A549 (cell line): ENCODE data around the gene GINS1. TPM values are rescaled to one million over a fixed set of nuclear protein-coding genes. Genes with fewer than 3 reads are reported as not detected.

Source experiments
- ATAC-seq, 2 experiments: fragments of 200-7000 bp in 1 of 2; fragments of >200 bp in 1 of 2; cut with Nextera tagmentation in 1 of 2; cut with Tn5 transposase in 1 of 2; 3 replicates each; pipeline versions ENCODE4 v1.8.0 to v1.9.1; 2018 to 2020; ENCODE audit warnings: mild to moderate bottlenecking in 1 of 2, moderate library complexity in 1 of 2
- CTCF ChIA-PET: fragments of 300-600 bp; sonication (Branson Sonifier 250); formaldehyde crosslinking; extraction: SDS; loops from one replicate; lab custom pipeline; 2021; ENCODE audit warnings: antibody characterized with exemption, inconsistent platforms; lab: Yijun Ruan, JAX
- POLR2A ChIA-PET: fragments of 350-600 bp; formaldehyde crosslinking; extraction: SDS; loops from one replicate; lab custom pipeline; 2021; ENCODE audit warnings: antibody characterized with exemption, inconsistent platforms; lab: Yijun Ruan, JAX
- DNase-seq, 2 experiments: peaks; one replicate each; pipeline versions ENCODE4 v3.0.0 to v3.0.0-alpha.2; 2011 to 2016; ENCODE audit warnings: low read depth in 1 of 2, low spot score in 1 of 2
- FAIRE-seq: peaks from 2 replicates; lab custom pipeline; 2011; peaks lifted over from hg19 to GRCh38; lab: Jason Lieb, UNC
- H3K27ac ChIP-seq, 2 experiments: fragments of >200 bp; sonication (Bioruptor Twin); formaldehyde crosslinking; 3 replicates each; pipeline ENCODE4 v1.5.1; 2016 to 2017
- H3K4me1 ChIP-seq: fragments of >200 bp; sonication (Bioruptor Twin); formaldehyde crosslinking; 3 replicates; pipeline ENCODE4 v1.6.1; 2016
- H3K4me2 ChIP-seq: fragments of >200 bp; sonication (Bioruptor Twin); formaldehyde crosslinking; 3 replicates; pipeline ENCODE4 v1.6.1; 2016
- H3K4me3 ChIP-seq: fragments of >200 bp; sonication (Bioruptor Twin); formaldehyde crosslinking; 3 replicates; pipeline ENCODE4 v1.5.1; 2016
- H3K9me3 ChIP-seq: fragments of >200 bp; sonication (Bioruptor Twin); formaldehyde crosslinking; 3 replicates; pipeline ENCODE4 v1.6.1; 2016
- BHLHE40 ChIP-seq: IDR thresholded peaks from 2 replicates; pipeline ENCODE4 v1.6.1; 2012; ENCODE audit warnings: low read depth, low read length, inconsistent platforms
- CBX8 ChIP-seq: fragments of 200-600 bp; sonication (generic); IDR thresholded peaks from 2 replicates; pipeline ENCODE4 v1.6.1; 2016
- CEBPB ChIP-seq, 2 experiments: fragments of >200 bp in 1 of 2; sonication (Bioruptor Twin) in 1 of 2; formaldehyde crosslinking in 1 of 2; IDR thresholded peaks; 2 replicates each; pipeline ENCODE4 v1.6.1; 2012 to 2016
- CHD2 ChIP-seq: fragments of 150-350 bp; IDR thresholded peaks from 2 replicates; pipeline ENCODE4 v1.6.1; 2014; ENCODE audit warnings: low read length; ENCODE audit not compliant: partially characterized antibody
- CHD4 ChIP-seq: fragments of 200-600 bp; sonication (generic); IDR thresholded peaks from 2 replicates; pipeline ENCODE4 v1.6.1; 2016; ENCODE audit warnings: antibody characterized with exemption, mild to moderate bottlenecking, borderline replicate concordance
- ESRRA ChIP-seq: fragments of 150-350 bp; IDR thresholded peaks from 2 replicates; pipeline ENCODE4 v1.6.1; 2014; ENCODE audit warnings: mild to moderate bottlenecking, low read length, borderline replicate concordance
- FOSL2 ChIP-seq, 2 experiments: fragments of 450-650 bp in 1 of 2; fragments of >200 bp in 1 of 2; sonication (Bioruptor Twin) in 1 of 2; formaldehyde crosslinking; IDR thresholded peaks; 2 replicates each; pipeline versions ENCODE4 v1.5.0 to v1.6.1; 2016 to 2020; ENCODE audit warnings: mild to moderate bottlenecking in 1 of 2, moderate library complexity in 1 of 2
- FOXS1 ChIP-seq: fragments of 250-450 bp; sonication (Bioruptor Pico); IDR thresholded peaks from 2 replicates; pipeline ENCODE4 v1.5.0; 2020; ENCODE audit warnings: mild to moderate bottlenecking, moderate library complexity
- GATA3 ChIP-seq: IDR thresholded peaks from 2 replicates; pipeline ENCODE4 v1.6.1; 2012; ENCODE audit warnings: borderline replicate concordance
- HEYL ChIP-seq: fragments of 250-450 bp; sonication (Bioruptor Pico); IDR thresholded peaks from 2 replicates; pipeline ENCODE4 v1.8.0; 2021; ENCODE audit warnings: mild to moderate bottlenecking, moderate library complexity
- HOXB13 ChIP-seq: fragments of 250-450 bp; sonication (Bioruptor Pico); IDR thresholded peaks from 2 replicates; pipeline ENCODE4 v1.5.0; 2020; ENCODE audit warnings: low read depth, mild to moderate bottlenecking, moderate library complexity
- HOXB5 ChIP-seq: fragments of 250-450 bp; sonication (Bioruptor Pico); IDR thresholded peaks from 2 replicates; pipeline ENCODE4 v1.5.0; 2020; ENCODE audit warnings: mild to moderate bottlenecking, moderate library complexity
- JUNB ChIP-seq: fragments of >200 bp; sonication (Bioruptor Twin); formaldehyde crosslinking; IDR thresholded peaks from 2 replicates; pipeline ENCODE4 v1.6.1; 2016
- MAFK ChIP-seq: fragments of 450-650 bp; IDR thresholded peaks from 2 replicates; pipeline ENCODE4 v1.6.1; 2014; ENCODE audit not compliant: partially characterized antibody
- MYC ChIP-seq: IDR thresholded peaks from 2 replicates; pipeline ENCODE4 v1.6.1; 2012; ENCODE audit warnings: mild to moderate bottlenecking, inconsistent platforms, low read length, improper control_type of control experiment, borderline replicate concordance
- NFE2L2 ChIP-seq: fragments of 150-350 bp; conservative IDR thresholded peaks from 2 replicates; pipeline ENCODE4 v1.6.1; 2014; ENCODE audit warnings: low read length
- PHF8 ChIP-seq: fragments of 200-600 bp; sonication (generic); IDR thresholded peaks from 2 replicates; pipeline ENCODE4 v1.6.1; 2016; ENCODE audit warnings: low read depth, mild to moderate bottlenecking, antibody characterized with exemption, moderate library complexity, borderline replicate concordance
- POLR2A ChIP-seq: IDR thresholded peaks from 2 replicates; pipeline ENCODE4 v1.6.1; 2012; ENCODE audit warnings: mild to moderate bottlenecking, low read length
- POLR2AphosphoS2 ChIP-seq: conservative IDR thresholded peaks from 2 replicates; pipeline ENCODE4 v1.6.1; 2012; ENCODE audit warnings: low read length, improper control_type of control experiment, inconsistent platforms
- RARB ChIP-seq: fragments of 250-450 bp; sonication (Bioruptor Pico); IDR thresholded peaks from 2 replicates; pipeline ENCODE4 v1.8.0; 2021; ENCODE audit warnings: mild to moderate bottlenecking, moderate library complexity
- RCOR1 ChIP-seq: fragments of 150-350 bp; IDR thresholded peaks from 2 replicates; pipeline ENCODE4 v1.6.1; 2014; ENCODE audit warnings: antibody characterized with exemption, low read length, low read depth
- SMC3 ChIP-seq: fragments of >200 bp; sonication (Bioruptor Twin); formaldehyde crosslinking; IDR thresholded peaks from 3 replicates; pipeline ENCODE4 v1.6.1; 2018; ENCODE audit warnings: inconsistent platforms
- SREBF2 ChIP-seq: fragments of 450-650 bp; IDR thresholded peaks from 2 replicates; pipeline ENCODE4 v1.6.1; 2014; ENCODE audit warnings: mild to moderate bottlenecking, moderate library complexity
- TP53 ChIP-seq: fragments of 250-450 bp; sonication (Bioruptor Pico); IDR thresholded peaks from 2 replicates; pipeline ENCODE4 v1.5.0; 2021; ENCODE audit warnings: mild to moderate bottlenecking, moderate library complexity
- ZSCAN20 ChIP-seq: fragments of 250-450 bp; sonication (Bioruptor Pico); IDR thresholded peaks from 2 replicates; pipeline ENCODE4 v1.8.0; 2022; ENCODE audit warnings: mild to moderate bottlenecking, moderate library complexity
- WGBS: methylation state at CpG from one replicate; pipeline ENCODE4 v1.1.6; 2017; ENCODE audit errors: missing lambda C conversion rate; 5-methylcytosine and 5-hydroxymethylcytosine counted together
- polyA plus RNA-seq, 4 experiments: library from polyadenylated mRNA; depleted of rRNA in 3 of 4; stranded (reverse); fragments of >200 nt; fragmentation: RNase III in 1 of 4; extraction: RNeasy Plus Mini Kit Qiagen cat#74134 plus additional on column Dnase treatment in 1 of 4; gene quantifications; 2 replicates in 3 of 4; 3 replicates in 1 of 4; pipeline ENCODE4 v1.2.3, GENCODE V29; 2011 to 2017

Gene GINS1
- polyA plus RNA-seq, 2 of the 4 experiments (the other 2 are of a cell fraction), result 34.2 to 46.4 TPM

DNA sequence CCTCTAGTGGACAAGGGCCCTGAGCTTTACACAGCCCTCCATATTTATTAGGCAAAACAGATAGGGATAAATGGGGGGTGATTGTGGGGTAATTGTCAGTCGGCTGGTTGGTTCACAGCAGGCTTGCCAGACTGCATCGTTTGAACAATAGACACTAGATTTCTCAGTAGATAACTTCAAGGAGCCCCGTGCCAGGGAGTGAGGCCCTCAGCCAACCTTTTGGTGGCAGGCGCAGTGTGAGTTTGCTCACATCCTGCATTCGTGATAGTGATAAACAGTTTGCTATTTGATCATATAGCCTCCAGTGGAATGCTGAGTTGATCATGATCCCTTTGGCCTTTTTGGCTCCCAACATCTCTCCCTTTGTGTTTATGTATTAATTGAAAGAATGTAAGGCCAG is 13.2 kb upstream of the GINS1 start:
- no peak for ATAC-seq
- no peak overlapping the region for H3K4me3 ChIP-seq
- WGBS, result 72% methylated on average over 5 of the region's 5 CpGs
- peaks cover 18% of the 10 kb centered on the region for H3K4me1 ChIP-seq
- DNase-seq, result no peak
- FAIRE-seq, result no peak
- TF ChIP-seq HEYL (CRISPR knock-in tag) (no peak), POLR2A (no peak), POLR2AphosphoS2 (no peak), CBX8 (no peak), HOXB13 (CRISPR knock-in tag) (no peak), PHF8 (no peak), HOXB5 (no peak)
- no peaks in the 10 kb centered on the region for H3K9me3 ChIP-seq
- ChIA-PET POLR2A (no interaction called here), CTCF (interaction anchor here (1.3 to 4.9 kb wide), 5 partner anchors 57 to 400 kb away, joined by 3 to 24 read pairs (median 9); no protein-coding TSS in a partner anchor)
- peak overlapping the region in 1 of 2 experiments; percentile 2; a peak in 1 of 6 replicates for H3K27ac ChIP-seq
- H3K4me2 ChIP-seq, result no peak overlapping the region

DNA sequence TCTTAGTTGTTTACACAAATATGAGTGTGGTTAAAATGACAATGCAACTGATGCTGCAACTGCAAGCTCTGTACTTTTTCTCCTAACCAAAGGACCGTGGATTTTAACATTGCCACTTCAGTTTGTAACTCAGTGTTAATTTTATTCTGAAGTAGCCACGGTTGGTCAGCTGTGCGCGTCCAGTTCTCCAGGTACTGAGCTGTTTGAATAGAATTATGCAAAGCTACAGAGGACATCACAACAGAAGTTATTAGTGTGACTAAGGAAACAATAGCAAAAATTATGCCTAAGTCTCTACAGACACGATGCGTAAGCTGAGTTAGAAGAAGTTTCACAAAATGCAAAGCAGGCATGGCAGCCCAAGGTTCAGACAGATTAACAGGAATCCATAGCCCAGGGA is 12.5 kb upstream of the GINS1 start:
- Histone ChIP-seq H3K4me2 (no peak overlapping the region), H3K4me1 (peaks cover 18% of the 10 kb centered on the region), H3K27ac (no peak overlapping the region), H3K9me3 (no peaks in the 10 kb centered on the region), H3K4me3 (no peak overlapping the region)
- 87% methylated on average over 6 of the region's 6 CpGs for WGBS
- ChIA-PET POLR2A (no interaction called here), CTCF (interaction anchor here (0.6 to 7.6 kb wide), 8 partner anchors 23 to 399 kb away, joined by 3 to 135 read pairs (median 11); partner anchors contain the start of gene APMAP)
- FAIRE-seq (no peak), DNase-seq (no peak), ATAC-seq (no peak)
- TF ChIP-seq GATA3 (no peak), POLR2A (no peak), SMC3 (no peak), TP53 (CRISPR knock-in tag) (no peak), HEYL (CRISPR knock-in tag) (no peak), MYC (no peak), CEBPB (IDR thresholded peaks at IDR 0.05) (no peak), RCOR1 (no peak), CHD2 (no peak), ZSCAN20 (no peak), RARB (CRISPR knock-in tag) (no peak), ESRRA (no peak)

DNA sequence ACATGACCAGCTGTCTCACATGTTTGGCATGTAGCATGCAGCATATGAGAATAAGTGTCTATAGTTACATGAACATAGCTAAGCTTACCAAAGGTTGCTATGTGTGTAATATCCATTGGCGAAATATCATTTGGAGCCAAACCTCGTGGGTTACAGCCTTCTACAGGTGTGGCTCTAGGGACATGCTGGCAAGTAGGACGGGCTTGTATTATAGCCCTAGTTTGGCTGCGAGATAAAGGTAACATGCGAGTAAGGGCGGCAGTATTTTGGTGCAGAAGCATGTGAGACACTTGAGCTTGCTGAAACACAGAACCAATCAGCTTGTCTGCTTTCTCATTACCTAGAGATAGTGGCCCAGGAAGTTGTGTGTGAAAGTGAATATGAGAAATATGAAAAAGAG is 10.4 kb upstream of the GINS1 start:
- no peak overlapping the region for H3K4me3 ChIP-seq
- ATAC-seq (no peak), FAIRE-seq (no peak), DNase-seq (no peak)
- H3K9me3 ChIP-seq, result peaks cover 8% of the 10 kb centered on the region; the same call in 2 of the 3 replicates
- H3K4me2 ChIP-seq, result no peak overlapping the region
- POLR2A ChIA-PET, result no interaction called here
- CTCF ChIA-PET, result interaction anchor here (0.8 to 7.6 kb wide), 18 partner anchors 9 to 401 kb away, joined by 3 to 135 read pairs (median 8); partner anchors contain the start of genes APMAP, GINS1 and PYGB
- H3K4me1 ChIP-seq, result peaks cover 18% of the 10 kb centered on the region
- WGBS, result 74% methylated on average over 6 of the region's 6 CpGs
- H3K27ac ChIP-seq, result peak overlapping the region in 1 of 2 experiments; percentile 46; a peak in 4 of 6 replicates
- no peak for TF ChIP-seq BHLHE40
- TF ChIP-seq FOXS1, result no peak
- TF ChIP-seq CHD4, result no peak
- TF ChIP-seq MYC, result no peak
- no peak for TF ChIP-seq SMC3
- TF ChIP-seq MAFK, result no peak
- no peak for TF ChIP-seq JUNB
- no peak for TF ChIP-seq FOSL2 (IDR thresholded peaks at IDR 0.05)
- TF ChIP-seq FOSL2 (CRISPR knock-in tag; IDR thresholded peaks at IDR 0.05), result no peak
- TF ChIP-seq RARB (CRISPR knock-in tag), result no peak
- TF ChIP-seq SREBF2, result no peak
- no peak for TF ChIP-seq NFE2L2
